HepG2 (cell line): ENCODE results near the gene TUBB. TPM values are rescaled to one million over a fixed set of nuclear protein-coding genes. Genes with fewer than 3 reads are reported as not detected.

ENCODE experiments used
- AKAP8 ChIP-seq: sonication (generic); formaldehyde crosslinking; IDR thresholded peaks from 2 replicates; pipeline ENCODE4 v1.5.1; 2020; ENCODE audit warnings: mild to moderate bottlenecking, missing genetic modification reagents
- ARHGAP35 ChIP-seq: sonication (generic); formaldehyde crosslinking; IDR thresholded peaks from 2 replicates; pipeline ENCODE4 v1.9.0; 2022; ENCODE audit warnings: mild to moderate bottlenecking, inconsistent platforms, moderate library complexity, missing genetic modification reagents, borderline replicate concordance
- MBD4 ChIP-seq: IDR thresholded peaks from 2 replicates; pipeline ENCODE4 v1.6.1; 2012; ENCODE audit warnings: low read length, inconsistent platforms, borderline replicate concordance
- MZF1 ChIP-seq: sonication (generic); formaldehyde crosslinking; IDR thresholded peaks from 2 replicates; pipeline ENCODE4 v1.8.1; 2023; ENCODE audit warnings: mild to moderate bottlenecking, missing genetic modification reagents, borderline replicate concordance
- PRPF4 ChIP-seq: fragments of 200-400 bp; formaldehyde crosslinking; IDR thresholded peaks from 2 replicates; pipeline ENCODE4 v1.6.1; 2016; ENCODE audit warnings: low read length, low read depth; ENCODE audit not compliant: poor library complexity, severe bottlenecking
- RFX3 ChIP-seq: IDR thresholded peaks from 2 replicates; pipeline ENCODE4 v1.6.1; 2016; ENCODE audit warnings: missing biosample characterization, missing genetic modification reagents
- SALL2 ChIP-seq: sonication (generic); formaldehyde crosslinking; IDR thresholded peaks from 2 replicates; pipeline ENCODE4 v1.8.1; 2023; ENCODE audit warnings: mild to moderate bottlenecking, missing genetic modification reagents, inconsistent platforms
- SIN3A ChIP-seq: IDR thresholded peaks from 2 replicates; pipeline ENCODE4 v1.6.1; 2011; ENCODE audit warnings: low read depth, mild to moderate bottlenecking, control low read depth, low read length, borderline replicate concordance
- ZBTB21 ChIP-seq: sonication (generic); formaldehyde crosslinking; IDR thresholded peaks from 2 replicates; pipeline ENCODE4 v1.4.0; 2020; ENCODE audit warnings: missing genetic modification reagents
- ZNF10 ChIP-seq: sonication (generic); formaldehyde crosslinking; IDR thresholded peaks from 2 replicates; pipeline ENCODE4 v1.4.0; 2020; ENCODE audit warnings: mild to moderate bottlenecking, low read depth, missing genetic modification reagents, borderline replicate concordance
- ZNF260 ChIP-seq: sonication (generic); formaldehyde crosslinking; IDR thresholded peaks from 2 replicates; pipeline ENCODE4 v1.4.0; 2020; ENCODE audit warnings: missing genetic modification reagents, low read depth, mild to moderate bottlenecking, borderline replicate concordance
- ZNF331 ChIP-seq: sonication (generic); formaldehyde crosslinking; IDR thresholded peaks from 2 replicates; pipeline ENCODE4 v1.4.0; 2020; ENCODE audit warnings: missing genetic modification reagents
- ZNF484 ChIP-seq: sonication (generic); formaldehyde crosslinking; IDR thresholded peaks from 2 replicates; pipeline ENCODE4 v1.5.1; 2020; ENCODE audit warnings: mild to moderate bottlenecking, low read depth, missing genetic modification reagents, borderline replicate concordance
- ZNF550 ChIP-seq: sonication (generic); formaldehyde crosslinking; IDR thresholded peaks from 2 replicates; pipeline ENCODE4 v1.4.0; 2020; ENCODE audit warnings: mild to moderate bottlenecking, missing genetic modification reagents, borderline replicate concordance
- ZNF674 ChIP-seq: sonication (generic); formaldehyde crosslinking; IDR thresholded peaks from 2 replicates; pipeline ENCODE4 v1.5.0; 2020; ENCODE audit warnings: low read depth, mild to moderate bottlenecking, missing genetic modification reagents
- ZNF713 ChIP-seq: sonication (generic); formaldehyde crosslinking; IDR thresholded peaks from 2 replicates; pipeline ENCODE4 v1.4.0; 2020; ENCODE audit warnings: mild to moderate bottlenecking, missing genetic modification reagents
- ZSCAN21 ChIP-seq: sonication (generic); formaldehyde crosslinking; IDR thresholded peaks from 2 replicates; pipeline ENCODE4 v1.8.0; 2022; ENCODE audit warnings: mild to moderate bottlenecking, missing genetic modification reagents, moderate library complexity, borderline replicate concordance
- ZSCAN22 ChIP-seq: sonication (generic); formaldehyde crosslinking; IDR thresholded peaks from 2 replicates; pipeline ENCODE4 v1.4.0; 2020; ENCODE audit warnings: mild to moderate bottlenecking, missing genetic modification reagents
- polyA plus RNA-seq, 8 experiments: library from polyadenylated mRNA; depleted of rRNA in 3 of 8; stranded (reverse) in 7 of 8; unstranded in 1 of 8; fragments of >200 nt; fragmentation: Illumina TruSeq in 4 of 8; extraction: Trizol in 4 of 8; gene quantifications; 2 replicates each; pipeline versions ENCODE4 v1.2.1 to v1.2.3, GENCODE V29; 2011 to 2016; ENCODE audit warnings: low read depth in 4 of 8, missing spikeins in 1 of 8, mixed read lengths in 1 of 8; ENCODE audit not compliant: insufficient read depth in 1 of 8
- total RNA-seq, 5 experiments: library from RNA; depleted of rRNA; stranded (reverse); fragments of >200 nt; fragmentation: Illumina TruSeq; extraction: Trizol; gene quantifications; 2 replicates each; pipeline ENCODE4 v1.2.3, GENCODE V29; 2016; ENCODE audit warnings: low read depth in 1 of 5
- TF ChIP-seq, protein P1 (sequence below): sonication (generic); formaldehyde crosslinking; IDR thresholded peaks from 2 replicates; pipeline ENCODE4 v1.4.0; 2020; ENCODE audit warnings: mild to moderate bottlenecking, missing genetic modification reagents
- TF ChIP-seq, protein P2 (sequence below): sonication (generic); formaldehyde crosslinking; IDR thresholded peaks from 2 replicates; pipeline ENCODE4 v1.8.1; 2023; ENCODE audit warnings: mild to moderate bottlenecking, missing genetic modification reagents, borderline replicate concordance
- TF ChIP-seq, protein P3 (sequence below): sonication (generic); formaldehyde crosslinking; conservative IDR thresholded peaks from 2 replicates; pipeline ENCODE4 v1.5.0; 2020; ENCODE audit warnings: missing genetic modification reagents
- TF ChIP-seq, protein P4 (sequence below): sonication (generic); formaldehyde crosslinking; conservative IDR thresholded peaks from 2 replicates; pipeline ENCODE4 v1.4.0; 2020; ENCODE audit warnings: missing genetic modification reagents
- TF ChIP-seq, protein P5 (sequence below): IDR thresholded peaks from 2 replicates; pipeline ENCODE4 v1.6.1; 2012; ENCODE audit warnings: low read depth, low read length, improper control_type of control experiment

The TUBB gene
- total and polyA plus RNA-seq, 2 of the 13 experiments (the other 11 are each of a cell fraction or from before 2014, with no cell fraction given), result 911 to 1,163 TPM

DNA sequence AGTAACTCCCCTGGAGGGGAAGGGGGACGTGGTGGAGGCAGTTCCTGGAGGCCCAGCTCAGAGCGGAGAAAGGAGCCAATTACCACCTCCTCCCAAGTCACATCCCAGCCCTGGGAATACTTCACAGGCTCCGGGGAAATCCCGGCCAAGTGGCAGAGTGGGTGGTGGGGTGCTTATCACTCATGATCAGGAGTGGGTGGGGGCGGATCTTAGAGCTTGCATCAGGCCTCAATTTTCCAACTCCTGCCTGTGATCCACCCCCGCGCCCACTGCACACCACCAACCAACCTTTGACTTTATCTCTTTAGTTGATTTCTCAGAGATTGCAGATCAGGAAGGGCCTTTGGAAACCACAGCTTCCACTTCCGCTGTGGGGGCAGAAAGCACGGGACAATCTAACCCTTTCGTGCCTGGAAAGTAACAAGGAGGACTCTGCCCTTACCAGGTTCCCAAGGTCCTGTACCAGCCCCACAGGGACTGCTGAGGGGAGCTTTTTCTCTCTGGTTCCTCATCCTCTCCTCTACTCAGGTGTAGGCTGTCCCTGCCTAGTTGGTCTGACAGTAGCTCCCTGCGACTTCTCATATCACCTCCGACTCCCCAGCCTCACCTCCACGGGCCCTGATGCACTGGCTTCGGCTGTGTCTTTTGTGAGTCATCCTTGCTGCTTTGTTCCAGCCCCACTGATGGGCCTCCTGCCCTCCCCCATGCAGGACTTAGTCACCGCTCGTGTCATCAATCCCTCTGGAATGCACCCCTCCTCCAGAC is 49.1 kb downstream of the TUBB start (continued):
- TF ChIP-seq, protein P1, sequence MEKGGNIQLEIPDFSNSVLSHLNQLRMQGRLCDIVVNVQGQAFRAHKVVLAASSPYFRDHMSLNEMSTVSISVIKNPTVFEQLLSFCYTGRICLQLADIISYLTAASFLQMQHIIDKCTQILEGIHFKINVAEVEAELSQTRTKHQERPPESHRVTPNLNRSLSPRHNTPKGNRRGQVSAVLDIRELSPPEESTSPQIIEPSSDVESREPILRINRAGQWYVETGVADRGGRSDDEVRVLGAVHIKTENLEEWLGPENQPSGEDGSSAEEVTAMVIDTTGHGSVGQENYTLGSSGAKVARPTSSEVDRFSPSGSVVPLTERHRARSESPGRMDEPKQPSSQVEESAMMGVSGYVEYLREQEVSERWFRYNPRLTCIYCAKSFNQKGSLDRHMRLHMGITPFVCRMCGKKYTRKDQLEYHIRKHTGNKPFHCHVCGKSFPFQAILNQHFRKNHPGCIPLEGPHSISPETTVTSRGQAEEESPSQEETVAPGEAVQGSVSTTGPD (CRISPR knock-in tag), result no peak
- no peak for TF ChIP-seq ZSCAN22 (CRISPR knock-in tag)
- TF ChIP-seq ZBTB21 (CRISPR knock-in tag), result no peak
- 0 out of 2 replicates have a peak, but pooled peaks have one; percentile 64 for TF ChIP-seq AKAP8 (CRISPR knock-in tag)
- peak; percentile 82; the same call in 1 of the 2 replicates for TF ChIP-seq ZSCAN21 (CRISPR knock-in tag)
- TF ChIP-seq ZNF674 (CRISPR knock-in tag), result no peak
- TF ChIP-seq, protein P2, sequence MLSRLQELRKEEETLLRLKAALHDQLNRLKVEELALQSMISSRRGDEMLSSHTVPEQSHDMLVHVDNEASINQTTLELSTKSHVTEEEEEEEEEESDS (CRISPR knock-in tag), result 0 out of 2 replicates have a peak, but pooled peaks have one; percentile 14
- peak; percentile 50; the same call in 1 of the 2 replicates for TF ChIP-seq SIN3A
- TF ChIP-seq ZNF10 (CRISPR knock-in tag), result no peak
- TF ChIP-seq ZNF713 (CRISPR knock-in tag), result no peak
- TF ChIP-seq MBD4, result peak; percentile 72; the same call in 1 of the 2 replicates
- TF ChIP-seq SALL2 (CRISPR knock-in tag), result no peak
- TF ChIP-seq ZNF484, result no peak
- no peak for TF ChIP-seq ZNF260
- no peak; the same call in 1 of the 2 replicates for TF ChIP-seq ZNF550 (CRISPR knock-in tag)
- TF ChIP-seq, protein P3, sequence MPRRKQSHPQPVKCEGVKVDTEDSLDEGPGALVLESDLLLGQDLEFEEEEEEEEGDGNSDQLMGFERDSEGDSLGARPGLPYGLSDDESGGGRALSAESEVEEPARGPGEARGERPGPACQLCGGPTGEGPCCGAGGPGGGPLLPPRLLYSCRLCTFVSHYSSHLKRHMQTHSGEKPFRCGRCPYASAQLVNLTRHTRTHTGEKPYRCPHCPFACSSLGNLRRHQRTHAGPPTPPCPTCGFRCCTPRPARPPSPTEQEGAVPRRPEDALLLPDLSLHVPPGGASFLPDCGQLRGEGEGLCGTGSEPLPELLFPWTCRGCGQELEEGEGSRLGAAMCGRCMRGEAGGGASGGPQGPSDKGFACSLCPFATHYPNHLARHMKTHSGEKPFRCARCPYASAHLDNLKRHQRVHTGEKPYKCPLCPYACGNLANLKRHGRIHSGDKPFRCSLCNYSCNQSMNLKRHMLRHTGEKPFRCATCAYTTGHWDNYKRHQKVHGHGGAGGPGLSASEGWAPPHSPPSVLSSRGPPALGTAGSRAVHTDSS (CRISPR knock-in tag), result no peak
- TF ChIP-seq RFX3, result no peak
- peak; percentile 82; the same call in 1 of the 2 replicates for TF ChIP-seq MZF1 (CRISPR knock-in tag)
- no peak; the same call in 1 of the 2 replicates for TF ChIP-seq ARHGAP35
- TF ChIP-seq, protein P4, sequence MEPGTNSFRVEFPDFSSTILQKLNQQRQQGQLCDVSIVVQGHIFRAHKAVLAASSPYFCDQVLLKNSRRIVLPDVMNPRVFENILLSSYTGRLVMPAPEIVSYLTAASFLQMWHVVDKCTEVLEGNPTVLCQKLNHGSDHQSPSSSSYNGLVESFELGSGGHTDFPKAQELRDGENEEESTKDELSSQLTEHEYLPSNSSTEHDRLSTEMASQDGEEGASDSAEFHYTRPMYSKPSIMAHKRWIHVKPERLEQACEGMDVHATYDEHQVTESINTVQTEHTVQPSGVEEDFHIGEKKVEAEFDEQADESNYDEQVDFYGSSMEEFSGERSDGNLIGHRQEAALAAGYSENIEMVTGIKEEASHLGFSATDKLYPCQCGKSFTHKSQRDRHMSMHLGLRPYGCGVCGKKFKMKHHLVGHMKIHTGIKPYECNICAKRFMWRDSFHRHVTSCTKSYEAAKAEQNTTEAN, result 0 out of 2 replicates have a peak, but pooled peaks have one; percentile 48
- no peak for TF ChIP-seq PRPF4
- TF ChIP-seq ZNF331, result peak; percentile 75
- TF ChIP-seq, protein P5, sequence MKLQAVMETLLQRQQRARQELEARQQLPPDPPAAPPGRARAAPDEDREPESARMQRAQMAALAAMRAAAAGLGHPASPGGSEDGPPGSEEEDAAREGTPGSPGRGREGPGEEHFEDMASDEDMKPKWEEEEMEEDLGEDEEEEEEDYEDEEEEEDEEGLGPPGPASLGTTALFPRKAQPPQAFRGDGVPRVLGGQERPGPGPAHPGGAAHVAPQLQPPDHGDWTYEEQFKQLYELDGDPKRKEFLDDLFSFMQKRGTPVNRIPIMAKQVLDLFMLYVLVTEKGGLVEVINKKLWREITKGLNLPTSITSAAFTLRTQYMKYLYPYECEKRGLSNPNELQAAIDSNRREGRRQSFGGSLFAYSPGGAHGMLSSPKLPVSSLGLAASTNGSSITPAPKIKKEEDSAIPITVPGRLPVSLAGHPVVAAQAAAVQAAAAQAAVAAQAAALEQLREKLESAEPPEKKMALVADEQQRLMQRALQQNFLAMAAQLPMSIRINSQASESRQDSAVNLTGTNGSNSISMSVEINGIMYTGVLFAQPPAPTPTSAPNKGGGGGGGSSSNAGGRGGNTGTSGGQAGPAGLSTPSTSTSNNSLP, result no peak; the same call in 1 of the 2 replicates
